SK-N-SH (cell line): ENCODE data around the gene ERI2.

Source experiments
- CTCF ChIP-seq: fragments of 200-600 bp; sonication (generic); IDR thresholded peaks from 2 replicates; pipeline ENCODE4 v1.6.1; 2017; ENCODE audit warnings: antibody characterized with exemption, mild to moderate bottlenecking, moderate library complexity
- EP300 ChIP-seq, 2 experiments: IDR thresholded peaks; 2 replicates each; pipeline versions ENCODE4 v1.4.0 to v1.6.1; 2012; ENCODE audit warnings: borderline replicate concordance in 1 of 2, low read depth in 1 of 2, low read length in 1 of 2
- EZH2phosphoT487 ChIP-seq: fragments of 200-600 bp; sonication (generic); IDR thresholded peaks from 2 replicates; pipeline ENCODE4 v1.6.1; 2017; ENCODE audit warnings: low read depth, mixed run types, mild to moderate bottlenecking, antibody characterized with exemption, moderate library complexity, borderline replicate concordance
- RAD21 ChIP-seq: IDR thresholded peaks from 2 replicates; pipeline ENCODE4 v1.6.1; 2012; ENCODE audit warnings: mild to moderate bottlenecking, low read length
- REST ChIP-seq: IDR thresholded peaks from 2 replicates; pipeline ENCODE4 v1.6.1; 2012; ENCODE audit warnings: mild to moderate bottlenecking, low read depth, low read length, moderate library complexity
- RXRA ChIP-seq: IDR thresholded peaks from 2 replicates; pipeline ENCODE4 v1.4.0; 2012; ENCODE audit warnings: low read depth, mild to moderate bottlenecking, borderline replicate concordance

- TF ChIP-seq RXRA: no peak
- TF ChIP-seq CTCF: no peak
- TF ChIP-seq RAD21: no peak
- TF ChIP-seq EP300 (IDR thresholded peaks at IDR 0.05; ENCODE audit: borderline replicate concordance in 1 of 2, low read depth in 1 of 2, low read length in 1 of 2): no peak
- TF ChIP-seq EZH2phosphoT487: no peak
- TF ChIP-seq REST: no peak
Observed at GRCh38 chr16:20768818-20769217, 37.5 kb downstream of the ERI2 start.
